Measurements from ENCODE around the gene DSCAML1.

DNA sequence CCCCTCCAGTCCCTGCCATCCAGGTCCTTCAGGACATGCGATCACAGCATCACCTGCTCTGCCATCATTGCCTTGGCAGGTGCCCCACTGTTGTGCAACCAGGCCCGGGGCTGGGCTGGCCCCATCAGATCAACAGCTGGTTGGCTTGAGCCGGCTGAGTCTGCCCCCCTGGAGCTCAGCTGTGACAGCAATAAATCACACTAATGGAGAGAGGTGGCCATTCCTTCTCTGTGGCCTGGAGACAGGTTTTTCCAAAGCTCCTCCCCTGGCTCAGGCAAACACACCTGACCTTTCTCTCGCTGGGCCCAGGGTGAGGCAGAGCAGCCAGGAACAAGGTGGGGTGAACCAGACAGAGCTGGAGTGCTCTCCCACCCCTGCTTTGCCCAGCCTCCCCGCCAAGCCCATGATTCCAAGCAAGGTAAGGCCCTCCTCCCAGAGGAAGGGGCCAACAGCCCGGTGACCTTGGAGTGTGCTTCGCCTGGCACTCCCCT is 36.4 kb upstream of the DSCAML1 start:
- TF ChIP-seq EZH2 (IDR thresholded peaks at IDR 0.05; ENCODE audit: insufficient read depth, poor library complexity, severe bottlenecking) = no peak
- no peak for TF ChIP-seq EZH2phosphoT487 (IDR thresholded peaks at IDR 0.05; ENCODE audit: insufficient read depth, low read depth)
